OCI-LY1 (cell line): Measurements from ENCODE around the gene FMN1.

ENCODE experiments used
- CTCF ChIP-seq: fragments of 200-600 bp; sonication (generic), shearing (Covaris generic); IDR thresholded peaks from 2 replicates; pipeline ENCODE4 v1.5.1; 2017; ENCODE audit warnings: mild to moderate bottlenecking, antibody characterized with exemption, low read length, moderate library complexity, mixed read lengths
- EZH2 ChIP-seq: fragments of 200-600 bp; sonication (generic), shearing (Covaris generic); IDR thresholded peaks from 2 replicates; pipeline ENCODE4 v1.8.0; 2017; ENCODE audit warnings: borderline replicate concordance, mixed run types, mild to moderate bottlenecking, antibody characterized with exemption, low read length, moderate library complexity, mixed read lengths

GRCh38 chr15:32767236-32767635 is 427.3 kb downstream of the FMN1 start:
- no peak for TF ChIP-seq CTCF
- no peak for TF ChIP-seq EZH2
